ENCODE results near the gene BECN2.

The BECN2 gene, protein sequence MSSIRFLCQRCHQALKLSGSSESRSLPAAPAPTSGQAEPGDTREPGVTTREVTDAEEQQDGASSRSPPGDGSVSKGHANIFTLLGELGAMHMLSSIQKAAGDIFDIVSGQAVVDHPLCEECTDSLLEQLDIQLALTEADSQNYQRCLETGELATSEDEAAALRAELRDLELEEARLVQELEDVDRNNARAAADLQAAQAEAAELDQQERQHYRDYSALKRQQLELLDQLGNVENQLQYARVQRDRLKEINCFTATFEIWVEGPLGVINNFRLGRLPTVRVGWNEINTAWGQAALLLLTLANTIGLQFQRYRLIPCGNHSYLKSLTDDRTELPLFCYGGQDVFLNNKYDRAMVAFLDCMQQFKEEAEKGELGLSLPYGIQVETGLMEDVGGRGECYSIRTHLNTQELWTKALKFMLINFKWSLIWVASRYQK

DNA sequence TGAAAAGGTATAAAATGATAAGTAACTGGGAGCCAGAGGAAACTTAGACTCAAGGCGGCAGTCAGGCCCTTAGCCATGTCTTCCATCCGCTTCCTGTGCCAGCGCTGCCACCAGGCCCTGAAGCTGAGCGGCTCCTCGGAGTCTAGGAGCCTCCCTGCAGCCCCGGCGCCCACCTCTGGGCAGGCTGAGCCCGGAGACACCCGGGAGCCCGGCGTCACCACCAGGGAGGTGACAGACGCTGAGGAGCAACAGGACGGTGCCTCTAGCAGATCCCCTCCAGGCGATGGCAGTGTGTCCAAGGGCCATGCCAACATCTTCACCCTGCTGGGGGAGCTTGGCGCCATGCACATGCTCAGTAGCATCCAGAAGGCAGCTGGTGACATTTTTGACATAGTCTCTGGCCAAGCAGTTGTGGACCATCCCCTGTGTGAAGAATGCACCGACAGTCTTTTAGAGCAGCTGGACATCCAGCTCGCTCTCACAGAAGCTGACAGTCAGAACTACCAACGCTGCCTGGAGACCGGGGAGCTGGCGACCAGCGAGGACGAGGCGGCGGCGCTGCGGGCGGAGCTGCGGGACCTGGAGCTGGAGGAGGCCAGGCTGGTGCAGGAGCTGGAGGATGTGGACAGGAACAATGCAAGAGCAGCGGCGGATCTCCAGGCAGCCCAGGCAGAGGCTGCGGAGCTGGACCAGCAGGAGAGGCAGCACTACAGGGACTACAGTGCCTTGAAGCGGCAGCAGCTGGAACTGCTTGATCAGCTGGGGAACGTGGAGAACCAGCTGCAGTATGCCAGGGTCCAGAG lies at the start of gene BECN2:
Gene BECN2, plus strand, starts transcription at position 76 of the 803 bp plus-strand sequence. Its CDS starts 0 bp downstream, at position 76.
- Histone ChIP-seq H3K36me3 (no peaks in the 10 kb centered on the region), H3K9me3 (no peaks in the 10 kb centered on the region), H3K4me1 (ENCODE audit: control insufficient read depth in 1 of 2, insufficient read depth in 1 of 2, low read depth in 1 of 2, low read length in 1 of 2) (no peaks in the 10 kb centered on the region), H3K27me3 (no peaks in the 10 kb centered on the region), H3K27ac (no peak within 1 kb of the TSS), H3K4me3 (ENCODE audit: low read depth in 1 of 2, low read length in 1 of 2) (no peak within 1 kb of the TSS)
- TF ChIP-seq, protein P1, sequence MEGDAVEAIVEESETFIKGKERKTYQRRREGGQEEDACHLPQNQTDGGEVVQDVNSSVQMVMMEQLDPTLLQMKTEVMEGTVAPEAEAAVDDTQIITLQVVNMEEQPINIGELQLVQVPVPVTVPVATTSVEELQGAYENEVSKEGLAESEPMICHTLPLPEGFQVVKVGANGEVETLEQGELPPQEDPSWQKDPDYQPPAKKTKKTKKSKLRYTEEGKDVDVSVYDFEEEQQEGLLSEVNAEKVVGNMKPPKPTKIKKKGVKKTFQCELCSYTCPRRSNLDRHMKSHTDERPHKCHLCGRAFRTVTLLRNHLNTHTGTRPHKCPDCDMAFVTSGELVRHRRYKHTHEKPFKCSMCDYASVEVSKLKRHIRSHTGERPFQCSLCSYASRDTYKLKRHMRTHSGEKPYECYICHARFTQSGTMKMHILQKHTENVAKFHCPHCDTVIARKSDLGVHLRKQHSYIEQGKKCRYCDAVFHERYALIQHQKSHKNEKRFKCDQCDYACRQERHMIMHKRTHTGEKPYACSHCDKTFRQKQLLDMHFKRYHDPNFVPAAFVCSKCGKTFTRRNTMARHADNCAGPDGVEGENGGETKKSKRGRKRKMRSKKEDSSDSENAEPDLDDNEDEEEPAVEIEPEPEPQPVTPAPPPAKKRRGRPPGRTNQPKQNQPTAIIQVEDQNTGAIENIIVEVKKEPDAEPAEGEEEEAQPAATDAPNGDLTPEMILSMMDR (IDR thresholded peaks at IDR 0.05): no peak

DNA sequence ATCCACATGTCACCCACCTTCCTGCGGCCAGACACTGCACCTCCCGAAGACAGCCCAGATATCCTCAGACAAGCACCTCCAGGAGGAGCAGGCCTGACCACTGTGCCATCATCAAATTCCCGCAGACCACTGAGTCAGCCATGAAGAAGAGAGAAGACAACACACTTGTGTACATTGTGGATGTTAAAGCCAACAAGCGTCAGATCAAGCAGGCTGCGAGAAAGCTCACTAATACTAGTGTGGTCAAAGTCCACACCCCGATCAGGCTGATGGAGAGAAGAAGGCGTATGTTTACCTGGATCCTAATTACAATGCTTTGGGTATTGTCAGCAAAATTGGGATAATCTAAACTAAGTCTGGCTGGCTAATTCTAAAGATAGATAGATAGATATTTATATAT lies 41.4 kb upstream of the BECN2 start:
- H3K27ac ChIP-seq: no peak overlapping the region
- TF ChIP-seq, protein P1 (IDR thresholded peaks at IDR 0.05): no peak
- no peaks in the 10 kb centered on the region for H3K36me3 ChIP-seq
- H3K9me3 ChIP-seq: no peaks in the 10 kb centered on the region
- H3K4me1 ChIP-seq (ENCODE audit: control insufficient read depth in 1 of 2, insufficient read depth in 1 of 2, low read depth in 1 of 2, low read length in 1 of 2): no peaks in the 10 kb centered on the region
- H3K4me3 ChIP-seq (ENCODE audit: low read depth in 1 of 2, low read length in 1 of 2): no peak overlapping the region
- H3K27me3 ChIP-seq: no peaks in the 10 kb centered on the region

DNA sequence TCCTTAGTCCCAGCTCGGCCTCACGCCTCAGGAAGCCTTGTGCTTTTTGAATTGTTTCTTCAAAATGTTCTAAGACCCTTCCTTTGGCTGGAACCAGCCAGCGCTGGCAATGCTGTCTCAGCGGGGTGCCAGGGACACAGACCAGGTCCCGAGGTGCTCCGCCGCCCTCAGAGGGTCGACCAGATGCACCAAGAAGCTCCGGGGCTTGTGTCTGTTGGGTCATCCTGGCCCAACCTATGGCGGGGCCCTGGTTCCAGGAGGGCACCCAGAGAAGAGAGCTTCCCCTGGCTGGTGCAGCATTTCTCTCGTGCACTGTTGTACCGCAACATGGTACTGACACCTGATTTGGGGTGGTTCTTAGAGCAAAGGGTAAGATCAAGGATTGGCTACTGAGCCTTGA lies 40.1 kb upstream of the BECN2 start:
- H3K9me3 ChIP-seq: no peaks in the 10 kb centered on the region
- no peak overlapping the region for H3K27ac ChIP-seq
- no peak overlapping the region for H3K4me3 ChIP-seq (ENCODE audit: low read depth in 1 of 2, low read length in 1 of 2)
- TF ChIP-seq, protein P1 (IDR thresholded peaks at IDR 0.05): no peak
- H3K36me3 ChIP-seq: no peaks in the 10 kb centered on the region
- no peaks in the 10 kb centered on the region for H3K27me3 ChIP-seq
- H3K4me1 ChIP-seq (ENCODE audit: control insufficient read depth in 1 of 2, insufficient read depth in 1 of 2, low read depth in 1 of 2, low read length in 1 of 2): no peaks in the 10 kb centered on the region

DNA sequence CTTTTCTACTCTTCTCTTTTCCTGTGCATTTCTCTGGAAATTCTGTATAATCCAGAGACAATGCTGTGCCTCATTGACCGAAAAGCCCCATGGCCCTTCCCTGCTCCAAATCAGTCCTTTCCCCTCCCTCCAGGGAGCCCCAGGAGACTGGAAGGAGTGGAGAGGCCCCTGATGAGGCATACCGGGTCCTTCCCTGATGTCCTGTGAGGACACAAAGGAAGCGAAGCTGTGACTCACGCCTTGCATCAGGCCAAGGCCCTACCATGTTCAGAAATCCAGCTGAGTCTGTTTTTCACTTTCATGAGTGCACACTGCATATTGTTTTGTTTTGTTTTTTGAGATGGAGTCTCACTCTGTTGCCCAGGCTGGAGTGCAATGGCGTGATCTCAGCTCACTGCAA lies 38.7 kb upstream of the BECN2 start:
- H3K27me3 ChIP-seq: no peaks in the 10 kb centered on the region
- TF ChIP-seq, protein P1 (IDR thresholded peaks at IDR 0.05): no peak
- H3K36me3 ChIP-seq: no peaks in the 10 kb centered on the region
- H3K4me3 ChIP-seq (ENCODE audit: low read depth in 1 of 2, low read length in 1 of 2): no peak overlapping the region
- no peak overlapping the region for H3K27ac ChIP-seq
- H3K4me1 ChIP-seq (ENCODE audit: control insufficient read depth in 1 of 2, insufficient read depth in 1 of 2, low read depth in 1 of 2, low read length in 1 of 2): no peaks in the 10 kb centered on the region
- no peaks in the 10 kb centered on the region for H3K9me3 ChIP-seq

DNA sequence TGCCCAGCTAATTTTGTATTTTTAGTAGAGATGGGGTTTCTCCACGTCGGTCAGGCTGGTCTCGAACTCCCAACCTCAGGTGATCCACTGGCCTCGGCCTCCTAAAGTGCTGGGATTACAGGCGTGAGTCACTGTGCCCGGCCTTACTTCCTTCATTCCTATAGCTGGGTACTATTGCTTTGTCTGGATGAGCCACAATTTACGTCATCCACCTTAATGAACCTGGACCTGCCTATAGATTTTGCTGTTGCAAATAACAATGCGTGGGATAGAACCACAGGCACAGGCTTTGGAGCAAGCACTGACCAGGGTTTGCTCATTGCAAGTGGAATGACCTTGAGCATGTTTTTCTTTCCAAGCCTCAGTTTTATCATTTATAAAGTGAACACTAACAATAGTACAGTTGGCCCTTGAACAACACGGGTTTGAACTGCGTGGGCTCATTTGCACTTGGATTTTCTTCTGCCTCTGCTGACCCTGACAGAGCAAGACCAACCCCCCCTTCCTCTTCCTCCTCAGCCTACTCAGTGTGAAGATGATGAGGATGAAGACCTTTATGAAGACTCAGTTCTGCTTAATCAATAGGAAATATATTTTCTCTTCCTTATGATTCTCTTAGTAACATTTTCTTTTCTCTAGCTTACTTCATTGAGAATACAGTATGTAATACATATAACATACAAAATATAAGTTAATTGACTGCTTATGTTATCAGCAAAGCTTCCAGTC lies 33.3 kb upstream of the BECN2 start:
- H3K36me3 ChIP-seq: no peaks in the 10 kb centered on the region
- TF ChIP-seq, protein P1 (IDR thresholded peaks at IDR 0.05): no peak
- no peaks in the 10 kb centered on the region for H3K9me3 ChIP-seq
- H3K27ac ChIP-seq: no peak overlapping the region
- H3K4me3 ChIP-seq (ENCODE audit: low read depth in 1 of 2, low read length in 1 of 2): no peak overlapping the region
- no peaks in the 10 kb centered on the region for H3K4me1 ChIP-seq (ENCODE audit: control insufficient read depth in 1 of 2, insufficient read depth in 1 of 2, low read depth in 1 of 2, low read length in 1 of 2)
- H3K27me3 ChIP-seq: no peaks in the 10 kb centered on the region

All from neutrophil (primary cell).